ENCODE measurements around the gene PLEKHN1. TPM values are rescaled to one million over a fixed set of nuclear protein-coding genes. Genes with fewer than 3 reads are reported as not detected.
A peak's percentile ranks its signal among the peaks of the same experiment; 100 is the strongest.

PLEKHN1 gene
- total and polyA plus RNA-seq, 8 donors = 0.16 to 2.8 (median 0.47) TPM

DNA sequence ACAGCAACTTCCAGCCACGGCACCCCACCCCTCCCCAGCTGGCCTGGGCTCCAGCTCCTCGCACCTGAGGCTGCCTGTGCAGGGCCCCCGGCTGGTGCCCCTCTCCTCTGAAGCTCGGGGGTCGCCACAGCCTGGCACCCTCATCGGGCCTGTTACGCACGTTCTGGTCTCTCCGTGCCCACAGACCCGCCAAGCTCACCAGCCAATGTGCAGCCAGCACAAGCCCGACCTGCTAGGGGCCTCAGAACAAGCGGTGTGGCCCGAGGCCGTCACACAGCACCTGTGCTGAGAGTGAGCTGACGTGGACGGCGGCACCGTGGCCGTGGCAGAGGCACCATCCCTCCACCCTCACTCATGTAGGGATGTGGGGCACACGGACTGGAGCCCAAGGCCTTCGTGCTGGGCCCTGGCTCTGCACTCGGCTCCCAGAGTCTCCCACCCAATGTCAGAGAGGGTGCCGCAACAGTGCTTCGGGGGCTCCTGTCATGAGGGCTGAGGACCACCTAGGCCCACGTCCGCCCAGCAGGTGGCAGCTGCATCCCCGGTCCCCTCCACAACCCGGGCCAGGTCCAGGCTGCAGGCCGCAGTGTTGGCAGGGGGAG is 46.9 kb upstream of the PLEKHN1 start:
- peaks cover 0 to 13% (median 7%) of the 10 kb centered on the region in 3 donors for H3K4me1 ChIP-seq

DNA sequence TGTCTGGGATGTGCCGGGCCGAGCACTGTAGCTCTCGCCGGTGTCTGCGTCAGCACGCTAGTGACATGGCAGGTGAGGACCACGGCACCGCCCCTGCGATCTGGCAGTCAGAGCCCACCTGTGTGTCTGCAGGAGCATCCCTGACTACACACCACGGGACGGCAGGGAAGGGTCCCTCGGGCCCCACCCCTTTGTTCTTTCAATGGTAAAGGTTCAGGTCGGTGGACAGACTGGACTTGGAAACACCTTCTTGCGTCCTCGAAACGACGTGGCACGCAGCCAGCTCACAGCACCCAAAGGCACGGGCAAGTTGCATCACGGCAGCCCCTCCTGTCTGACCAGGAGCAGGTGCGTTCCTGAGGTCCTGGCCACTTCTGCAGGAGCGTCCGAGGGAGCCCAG is 46.3 kb upstream of the PLEKHN1 start:
- H3K27ac ChIP-seq = no peak overlapping the region
- intact Hi-C loops (cut with DNase I) = no loop called here
- H3K9me3 ChIP-seq = no peaks in the 10 kb centered on the region
- TF ChIP-seq, protein P1, sequence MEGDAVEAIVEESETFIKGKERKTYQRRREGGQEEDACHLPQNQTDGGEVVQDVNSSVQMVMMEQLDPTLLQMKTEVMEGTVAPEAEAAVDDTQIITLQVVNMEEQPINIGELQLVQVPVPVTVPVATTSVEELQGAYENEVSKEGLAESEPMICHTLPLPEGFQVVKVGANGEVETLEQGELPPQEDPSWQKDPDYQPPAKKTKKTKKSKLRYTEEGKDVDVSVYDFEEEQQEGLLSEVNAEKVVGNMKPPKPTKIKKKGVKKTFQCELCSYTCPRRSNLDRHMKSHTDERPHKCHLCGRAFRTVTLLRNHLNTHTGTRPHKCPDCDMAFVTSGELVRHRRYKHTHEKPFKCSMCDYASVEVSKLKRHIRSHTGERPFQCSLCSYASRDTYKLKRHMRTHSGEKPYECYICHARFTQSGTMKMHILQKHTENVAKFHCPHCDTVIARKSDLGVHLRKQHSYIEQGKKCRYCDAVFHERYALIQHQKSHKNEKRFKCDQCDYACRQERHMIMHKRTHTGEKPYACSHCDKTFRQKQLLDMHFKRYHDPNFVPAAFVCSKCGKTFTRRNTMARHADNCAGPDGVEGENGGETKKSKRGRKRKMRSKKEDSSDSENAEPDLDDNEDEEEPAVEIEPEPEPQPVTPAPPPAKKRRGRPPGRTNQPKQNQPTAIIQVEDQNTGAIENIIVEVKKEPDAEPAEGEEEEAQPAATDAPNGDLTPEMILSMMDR (IDR thresholded peaks at IDR 0.05) = no peak
- 25% methylated on average over 23 of the region's 23 CpGs for WGBS, 2 donors
- no peaks in the 10 kb centered on the region for H3K36me3 ChIP-seq
- no peak overlapping the region for H3K4me3 ChIP-seq
- ATAC-seq (no peak), DNase-seq (peak in 2 of 6 donors; percentile 63 to 83), FAIRE-seq (no peak)
- H3K4me1 ChIP-seq = peaks cover 0 to 13% (median 10%) of the 10 kb centered on the region in 3 donors
- no peaks in the 10 kb centered on the region for H3K27me3 ChIP-seq

More for the DNA sequence above, 46.9 kb upstream of the PLEKHN1 start:
- H3K27ac ChIP-seq = no peak overlapping the region
- TF ChIP-seq, protein P1 (IDR thresholded peaks at IDR 0.05) = no peak
- no peak for ATAC-seq
- 58 to 63% methylated on average over 28 to 29 of the region's 29 CpGs for WGBS, 2 donors
- DNase-seq = peak in 2 of 6 donors; percentile 28 to 77
- FAIRE-seq = no peak
- intact Hi-C loops (cut with DNase I) = no loop called here
- H3K9me3 ChIP-seq = no peaks in the 10 kb centered on the region
- no peak overlapping the region for H3K4me3 ChIP-seq
- H3K27me3 ChIP-seq = no peaks in the 10 kb centered on the region
- no peaks in the 10 kb centered on the region for H3K36me3 ChIP-seq

DNA sequence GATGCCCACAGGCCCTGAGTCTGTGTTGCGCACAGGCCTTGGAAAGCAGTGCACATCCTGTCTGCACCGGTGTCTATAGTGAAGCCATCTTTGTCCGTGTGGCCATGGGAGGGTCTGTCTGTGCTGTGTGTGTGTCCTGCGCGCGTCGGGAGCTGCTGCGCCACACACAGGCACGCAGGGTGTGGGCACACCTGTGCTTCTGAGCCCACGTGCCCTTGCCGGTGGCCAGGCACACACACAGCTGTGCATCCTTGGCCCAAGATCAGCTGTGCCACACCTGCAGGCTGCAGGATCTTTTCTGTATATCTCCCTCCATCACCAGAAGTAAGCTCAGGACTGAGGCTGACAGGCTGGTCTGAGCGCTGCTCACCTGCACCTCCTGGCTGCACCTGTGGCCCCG is 45.8 kb upstream of the PLEKHN1 start:
- H3K27me3 ChIP-seq = no peaks in the 10 kb centered on the region
- H3K4me1 ChIP-seq = peaks cover 0 to 13% (median 10%) of the 10 kb centered on the region in 3 donors
- H3K27ac ChIP-seq = no peak overlapping the region
- TF ChIP-seq, protein P1 (IDR thresholded peaks at IDR 0.05) = no peak
- DNase-seq (peak in 2 of 6 donors; percentile 19 to 42), FAIRE-seq (no peak), ATAC-seq (no peak)
- H3K36me3 ChIP-seq = no peaks in the 10 kb centered on the region
- 5 to 11% methylated on average over 12 to 13 of the region's 13 CpGs for WGBS, 2 donors
- no peaks in the 10 kb centered on the region for H3K9me3 ChIP-seq
- intact Hi-C loops (cut with DNase I) = no loop called here
- peak overlapping the region in 1 of 4 donors; percentile 4 for H3K4me3 ChIP-seq

DNA sequence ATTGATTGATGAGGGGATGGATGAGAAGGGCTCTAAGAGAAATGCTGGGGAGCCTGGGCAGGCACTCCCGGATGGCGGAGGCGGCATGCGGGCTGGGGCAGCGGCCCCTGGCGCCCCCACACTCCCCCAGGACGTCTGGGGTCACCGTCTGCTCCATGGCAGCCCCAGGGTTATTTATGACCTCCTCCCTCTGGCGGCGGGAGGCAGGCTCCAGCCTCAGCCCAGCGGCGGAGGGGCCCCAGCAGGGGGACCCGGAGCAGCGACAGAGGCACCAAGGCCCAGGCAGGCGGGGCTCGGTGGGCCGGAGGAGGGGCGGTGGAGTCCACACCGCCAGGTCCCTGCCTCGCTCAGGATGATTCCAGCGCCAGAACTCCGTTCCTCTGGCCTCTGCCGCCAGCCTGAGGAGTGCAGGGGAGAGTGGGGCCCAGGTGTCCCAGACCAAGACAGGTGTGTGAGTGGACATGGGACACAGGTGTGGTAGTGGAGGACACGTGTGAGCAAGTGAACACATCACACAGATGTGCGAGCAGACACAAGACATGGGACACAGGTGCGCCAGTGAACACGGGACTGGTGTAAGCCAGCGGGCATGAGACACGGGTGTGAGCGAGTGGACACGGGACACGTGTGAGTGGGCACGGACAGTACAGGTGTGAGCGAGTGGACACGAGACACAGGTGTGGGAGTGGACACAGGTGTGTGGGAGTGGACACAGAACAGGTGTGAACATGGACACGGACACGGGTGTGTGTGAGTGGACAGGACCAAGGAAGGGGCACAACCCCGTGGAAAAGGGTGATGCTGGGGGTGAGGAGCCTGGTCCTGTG is 45.1 kb upstream of the PLEKHN1 start:
- Histone ChIP-seq H3K9me3 (no peaks in the 10 kb centered on the region), H3K4me1 (peaks cover 0 to 13% (median 10%) of the 10 kb centered on the region in 3 donors), H3K27me3 (peaks cover 0 to 3% (median 0%) of the 10 kb centered on the region in 4 donors), H3K27ac (no peak overlapping the region), H3K4me3 (peak overlapping the region in 1 of 4 donors; percentile 4), H3K36me3 (no peaks in the 10 kb centered on the region)
- TF ChIP-seq, protein P1 (IDR thresholded peaks at IDR 0.05) = peak; percentile 14 to 52 (median 38)
- intact Hi-C loops (cut with DNase I) = no loop called here
- 24 to 28% methylated on average over 33 to 38 of the region's 38 CpGs for WGBS, 2 donors
- DNase-seq = peak in 5 of 6 donors; percentile 60 to 90 (median 77)
- FAIRE-seq = no peak
- ATAC-seq = peak; percentile 79 to 84 (median 81)
